PFSK-1 (cell line): ENCODE measurements around the gene ACTN1.
A peak's percentile ranks its signal among the peaks of the same experiment; 100 is the strongest.

ENCODE experiments used
- FOXP2 ChIP-seq: optimal IDR thresholded peaks from 2 replicates; pipeline ENCODE3; 2011; ENCODE audit warnings: borderline replicate concordance, control low read depth, inconsistent platforms; ENCODE audit not compliant: insufficient read depth; ENCODE audit errors: extremely low read length, extremely low read depth
- POLR2AphosphoS5 ChIP-seq: IDR thresholded peaks from 2 replicates; pipeline ENCODE4 v1.6.1; 2012; ENCODE audit warnings: low read depth, mild to moderate bottlenecking, control low read depth, low read length, moderate library complexity
- REST ChIP-seq, 2 experiments: IDR thresholded peaks; 2 replicates each; pipeline versions ENCODE4 v1.6.1 to v1.8.0; 2011 to 2012; ENCODE audit warnings: low read depth in 2 of 2, low read length in 2 of 2, control low read depth in 1 of 2, inconsistent platforms in 1 of 2, mild to moderate bottlenecking in 1 of 2, moderate library complexity in 1 of 2; ENCODE audit not compliant: insufficient read depth in 1 of 2
- SIN3A ChIP-seq: IDR thresholded peaks from 2 replicates; pipeline ENCODE4 v1.6.1; 2012; ENCODE audit warnings: mild to moderate bottlenecking, low read length, moderate library complexity, borderline replicate concordance; ENCODE audit not compliant: insufficient read depth
- TAF1 ChIP-seq: IDR thresholded peaks from 2 replicates; pipeline ENCODE4 v1.6.1; 2012; ENCODE audit warnings: low read length, control low read depth, borderline replicate concordance; ENCODE audit not compliant: insufficient read depth

ACTN1 gene

GRCh38 chr14:68978172-68978911 lies 760 bp downstream of the ACTN1 start:
- TF ChIP-seq TAF1 = no peak
- no peak for TF ChIP-seq REST (IDR thresholded peaks at IDR 0.05; ENCODE audit: insufficient read depth in 1 of 2, low read depth in 2 of 2, low read length in 2 of 2)
- TF ChIP-seq SIN3A = no peak
- no peak for TF ChIP-seq POLR2AphosphoS5
- TF ChIP-seq FOXP2 = no peak

- TF ChIP-seq SIN3A (no peak), POLR2AphosphoS5 (peak; percentile 40; the same call in 1 of the 2 replicates), FOXP2 (peak; percentile 32), TAF1 (no peak), REST (IDR thresholded peaks at IDR 0.05; ENCODE audit: insufficient read depth in 1 of 2, low read depth in 2 of 2, low read length in 2 of 2) (no peak)
Measured at GRCh38 chr14:68977718-68978171, 1.4 kb downstream of the ACTN1 start.

GRCh38 chr14:68977180-68977717 lies 1.9 kb downstream of the ACTN1 start:
- TF ChIP-seq FOXP2 (no peak), POLR2AphosphoS5 (no peak), SIN3A (no peak), REST (IDR thresholded peaks at IDR 0.05; ENCODE audit: insufficient read depth in 1 of 2, low read depth in 2 of 2, low read length in 2 of 2) (no peak), TAF1 (no peak)

GRCh38 chr14:68976160-68977067 lies 2.7 kb downstream of the ACTN1 start:
- TF ChIP-seq POLR2AphosphoS5 (no peak), REST (IDR thresholded peaks at IDR 0.05; ENCODE audit: insufficient read depth in 1 of 2, low read depth in 2 of 2, low read length in 2 of 2) (no peak), FOXP2 (no peak), SIN3A (no peak), TAF1 (no peak)
